NCI-H1436 (cell line): Measurements from ENCODE around the gene SEPTIN11.

Experiments used
- DNase-seq: peaks from one replicate; lab custom pipeline; 2025; lab: John Stamatoyannopoulos, UW

The SEPTIN11 gene

GRCh38 chr4:76949276-76950051 lies at the start of gene SEPTIN11:
TSS of gene SEPTIN11 (plus strand) at chr4:76949752. CDS start at chr4:76949904, 152 bp downstream.
- DNase-seq, result peak; percentile 88

- no peak for DNase-seq
These were observed 47.2 kb upstream of the SEPTIN11 start for GRCh38 chr4:76902233-76902890.

DNA sequence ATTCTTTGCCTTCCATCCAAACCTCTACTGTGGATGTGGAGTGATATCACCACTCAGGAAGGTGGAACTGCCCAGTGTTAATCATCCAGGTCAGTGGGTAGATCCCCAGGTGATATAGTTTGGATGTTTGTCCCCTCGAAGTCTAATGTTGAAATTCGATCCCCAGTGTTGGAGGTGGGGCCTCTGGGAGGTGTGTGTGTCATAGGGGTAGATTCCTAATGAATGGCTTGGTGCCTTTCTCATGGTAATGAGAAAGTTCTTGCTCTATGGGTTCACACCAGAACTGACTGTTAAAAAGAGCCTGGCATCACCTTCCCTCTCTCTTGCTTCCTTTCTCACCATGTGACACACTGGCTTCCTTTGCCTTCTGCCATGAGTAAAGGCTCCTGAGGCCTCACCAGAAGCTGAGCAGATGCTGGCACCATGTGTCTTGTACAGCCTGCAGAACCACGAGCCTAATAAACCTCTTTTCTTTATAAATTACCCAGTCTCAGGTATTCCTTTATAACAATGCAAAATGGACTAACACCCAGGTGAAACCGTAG lies 44.8 kb upstream of the SEPTIN11 start:
- no peak for DNase-seq

- no peak for DNase-seq
These were observed 44.0 kb upstream of the SEPTIN11 start for GRCh38 chr4:76905521-76905920.

DNA sequence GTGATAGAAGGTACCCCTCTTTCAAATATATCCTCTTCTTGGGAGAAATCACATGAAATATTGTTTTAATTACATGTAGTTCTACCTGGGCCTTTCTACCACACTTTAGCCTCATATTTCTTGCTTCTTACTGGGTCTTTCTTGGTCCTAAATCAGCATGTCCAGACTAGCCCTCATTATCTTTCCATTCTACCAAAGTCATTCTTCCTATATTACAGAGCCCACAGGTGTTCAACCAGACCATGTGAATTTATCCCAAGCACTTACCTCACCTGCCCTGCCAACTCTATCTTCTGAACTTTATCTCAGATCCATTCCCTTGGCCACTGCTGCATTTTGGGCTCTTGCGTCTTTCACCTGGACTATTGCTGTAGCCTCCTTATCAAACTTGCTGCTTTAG lies 39.8 kb upstream of the SEPTIN11 start:
- DNase-seq, result no peak

DNA sequence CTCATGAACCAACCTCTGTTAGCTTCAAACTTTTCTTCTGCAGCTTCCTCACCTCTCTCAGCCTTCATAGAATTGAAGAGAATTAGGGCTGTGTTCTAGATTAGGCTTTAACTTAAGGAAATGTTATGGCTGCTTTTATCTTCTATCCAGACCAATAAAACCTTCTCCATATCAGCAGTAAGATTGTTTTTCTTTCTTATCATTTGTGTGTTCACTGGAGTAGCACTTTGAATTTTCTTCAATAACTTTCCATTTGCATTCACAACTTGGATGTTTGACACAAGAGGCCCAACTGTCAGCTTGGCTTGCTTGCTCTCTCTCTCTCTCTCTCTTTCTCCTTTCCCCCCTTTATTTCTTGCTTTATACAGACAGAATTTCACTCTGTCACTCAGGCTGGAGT lies 28.8 kb upstream of the SEPTIN11 start:
- DNase-seq, result no peak

DNA sequence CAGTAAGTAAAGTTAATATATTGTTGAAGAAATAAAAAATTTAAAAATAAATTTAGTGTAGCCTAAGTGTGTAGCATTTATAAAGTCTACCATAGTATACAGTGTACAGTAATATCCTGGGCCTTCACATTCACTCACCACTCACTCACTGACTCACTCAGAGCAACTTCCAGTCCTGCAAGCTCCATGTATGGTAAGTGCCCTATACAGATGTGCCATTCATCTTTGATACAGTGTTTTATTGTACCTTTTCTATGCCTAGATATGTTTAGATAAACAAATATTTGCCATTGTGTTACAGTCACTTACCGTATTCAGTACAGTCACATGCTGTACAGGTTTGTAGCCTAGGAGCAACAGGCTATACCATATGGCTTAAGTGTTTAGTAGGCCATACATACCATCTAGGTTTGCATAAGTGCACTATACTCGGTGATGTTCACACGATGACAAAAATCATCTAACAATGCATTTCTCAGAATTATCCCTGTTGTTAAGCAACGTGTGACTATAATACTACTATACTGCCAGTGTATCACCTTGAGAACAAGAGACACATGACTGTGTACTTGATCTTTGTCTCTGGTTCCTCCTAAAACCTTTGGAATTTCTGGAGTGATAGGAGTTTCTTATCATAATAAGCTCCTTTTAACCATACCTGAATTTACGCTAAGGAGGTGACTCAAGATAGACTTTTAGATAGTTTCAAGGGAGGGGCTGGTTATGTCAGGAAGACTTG lies 25.8 kb upstream of the SEPTIN11 start:
- no peak for DNase-seq

DNA sequence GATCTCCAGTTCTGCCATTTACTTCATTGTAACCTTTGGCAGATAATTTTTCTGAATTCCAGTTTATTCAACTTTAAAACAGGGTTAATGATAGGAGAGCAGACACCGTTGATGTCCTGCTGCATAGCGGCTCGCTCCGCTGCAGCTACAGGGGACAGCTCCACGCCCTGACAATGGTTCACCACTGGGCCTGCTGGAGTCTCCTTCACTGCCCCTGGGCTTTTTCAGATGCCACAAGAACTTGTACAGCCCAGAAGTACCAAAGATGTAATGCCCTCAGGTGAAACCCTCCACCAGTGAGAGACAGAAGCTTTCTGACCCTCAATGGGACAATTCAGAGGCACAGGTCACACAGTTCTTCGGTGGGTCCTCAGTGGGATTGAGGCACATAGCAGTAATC lies 22.7 kb upstream of the SEPTIN11 start:
- no peak for DNase-seq

DNA sequence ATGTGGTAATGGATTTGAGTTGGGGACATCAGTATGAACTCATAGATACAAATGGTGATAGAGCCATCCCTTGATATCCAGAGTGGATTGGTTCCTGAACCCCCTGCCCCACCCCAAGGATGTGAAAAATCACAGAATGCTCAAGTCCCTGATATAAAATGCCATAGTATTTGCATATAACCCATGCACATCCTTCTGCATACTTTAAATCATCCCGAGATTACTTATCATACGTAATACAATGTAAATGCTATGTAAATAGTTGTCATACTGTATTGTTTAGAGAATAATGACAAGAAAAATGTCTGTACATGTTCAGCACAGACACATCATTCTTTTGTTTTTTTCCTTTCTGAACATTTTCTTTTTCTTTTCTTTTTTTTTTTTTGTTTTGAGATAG lies 18.9 kb upstream of the SEPTIN11 start:
- DNase-seq, result no peak

DNA sequence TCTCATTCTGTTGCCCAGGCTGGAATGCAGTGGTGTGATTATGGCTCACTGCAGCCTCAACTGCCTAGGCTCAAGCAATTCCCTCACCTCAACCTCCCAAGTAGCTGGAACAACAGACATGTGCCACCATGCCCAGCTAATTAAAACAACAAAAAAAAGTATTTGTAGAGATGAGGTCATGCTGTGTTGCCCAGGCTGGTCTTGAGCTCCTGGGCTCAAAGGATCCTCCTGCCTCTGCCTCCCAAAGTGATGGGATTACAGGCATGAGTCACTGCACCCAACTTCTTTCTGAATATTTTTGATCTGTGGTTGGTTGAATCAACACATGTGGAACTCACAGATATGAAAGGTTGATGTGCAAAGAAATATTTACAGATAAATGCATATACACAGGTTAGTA lies 18.5 kb upstream of the SEPTIN11 start:
- DNase-seq, result no peak

DNA sequence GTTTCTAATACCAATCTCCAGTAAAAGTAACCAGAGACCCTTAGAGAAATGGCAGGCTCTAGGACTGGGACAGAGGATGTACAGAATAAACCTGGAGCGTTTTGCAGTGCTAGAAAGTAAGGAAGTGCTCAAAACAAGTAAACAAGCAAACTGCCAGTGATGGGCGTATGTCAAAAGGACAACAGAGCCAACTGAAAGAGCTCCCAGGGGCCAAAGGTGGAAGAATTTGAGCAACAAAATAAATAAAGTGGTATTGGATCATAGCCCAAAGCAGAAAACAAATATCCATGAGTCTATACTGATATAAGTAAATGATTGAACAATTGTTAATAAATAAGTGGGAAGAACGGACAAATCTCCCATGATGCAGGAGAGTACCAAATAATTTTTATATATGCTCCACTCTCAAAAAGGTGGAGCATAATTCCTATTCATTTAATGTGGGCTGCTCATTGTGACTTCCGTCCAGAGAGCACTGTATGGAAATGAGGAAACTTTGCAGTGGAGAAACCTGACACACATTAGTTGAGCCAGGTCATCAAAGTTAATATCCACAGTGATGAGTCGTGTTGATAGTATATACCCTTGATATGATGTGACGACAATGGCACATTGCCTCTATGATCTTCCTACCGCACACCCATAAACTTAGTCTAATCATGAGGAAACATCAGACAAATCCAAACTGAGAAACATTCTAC lies 17.8 kb upstream of the SEPTIN11 start:
- no peak for DNase-seq

DNA sequence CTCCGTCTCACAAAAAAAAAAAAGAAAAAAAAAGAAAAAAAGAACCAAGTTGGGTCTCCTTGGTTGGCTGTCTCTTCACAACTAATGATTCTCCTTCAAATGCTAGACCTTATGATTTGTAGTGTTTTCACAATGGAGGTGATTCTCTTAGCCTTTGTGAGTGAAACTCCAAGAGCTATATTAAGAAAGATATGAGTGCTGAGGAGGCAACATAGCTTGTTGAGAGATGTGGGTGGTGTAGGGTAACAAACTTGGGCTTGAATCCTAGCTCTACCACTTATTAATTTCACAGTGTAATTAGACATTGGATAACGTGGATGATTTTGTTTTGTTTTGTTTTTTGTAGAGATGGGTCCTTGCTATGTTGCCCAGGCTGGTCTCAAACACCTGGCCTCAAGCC lies 10.4 kb upstream of the SEPTIN11 start:
- DNase-seq, result no peak

GRCh38 chr4:76943129-76943620 lies 6.4 kb upstream of the SEPTIN11 start:
- no peak for DNase-seq

GRCh38 chr4:76943790-76944189 lies 5.8 kb upstream of the SEPTIN11 start:
- DNase-seq, result no peak

DNA sequence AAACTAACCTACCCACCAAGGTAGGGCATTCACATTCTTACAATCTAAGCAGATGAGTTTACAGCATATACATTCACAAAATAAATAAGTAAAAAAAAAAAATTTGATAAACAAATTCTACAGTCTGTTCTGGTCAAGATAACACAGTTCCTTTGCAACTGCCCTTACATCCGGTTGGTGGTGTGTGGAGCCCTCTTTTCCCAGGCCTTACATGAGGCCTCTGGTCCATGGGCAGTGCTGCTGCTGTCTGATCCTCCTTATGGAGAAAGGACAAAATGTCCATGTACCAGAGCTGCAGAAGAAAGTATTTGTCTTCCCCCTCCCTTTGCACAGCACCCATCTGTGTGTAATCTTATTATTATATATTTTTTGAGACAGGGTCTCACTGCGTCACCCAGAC lies 2.2 kb upstream of the SEPTIN11 start:
- no peak for DNase-seq

DNA sequence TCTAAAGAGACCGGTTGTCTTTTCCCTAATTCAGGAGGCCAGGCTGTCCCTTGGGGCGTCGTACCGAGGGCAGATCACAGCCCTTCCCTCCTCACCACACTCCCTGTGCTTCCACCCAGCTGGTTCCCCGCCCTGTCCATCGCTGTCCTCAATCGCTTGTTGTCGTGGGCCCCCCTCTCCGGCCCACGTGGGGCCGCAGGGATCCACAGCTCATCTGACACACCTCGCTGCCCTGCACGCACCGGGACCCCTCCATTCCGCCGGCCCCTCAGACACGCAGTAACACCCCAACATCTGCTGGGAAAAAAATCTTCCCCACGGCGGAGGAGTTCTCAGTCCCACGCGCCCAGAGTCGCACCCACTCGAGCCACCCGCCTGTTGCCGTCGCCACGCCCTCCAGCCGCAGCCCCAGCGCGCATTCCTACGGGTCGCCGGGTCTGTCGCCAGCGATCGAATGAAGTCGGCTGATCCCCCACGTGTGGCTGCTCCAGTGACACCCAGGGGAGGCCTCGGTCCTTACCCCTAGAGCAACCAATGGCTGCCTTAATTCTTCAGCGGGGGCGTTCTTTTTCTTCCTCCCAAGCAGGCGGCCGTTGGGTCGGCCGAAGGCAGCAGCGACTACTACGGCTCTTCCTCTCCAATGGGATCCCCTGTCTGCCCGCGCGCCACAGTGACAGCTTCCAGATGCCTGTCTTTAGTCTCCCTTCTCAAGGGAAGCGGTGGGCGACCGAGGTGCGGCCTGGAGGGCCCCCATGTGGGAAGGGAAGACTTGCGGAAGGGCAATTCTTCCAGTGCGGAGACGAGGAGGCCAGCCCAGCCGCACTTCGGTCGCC lies 893 bp upstream of the SEPTIN11 start:
- peak; percentile 70 for DNase-seq

- peak; percentile 17 for DNase-seq
These were observed 752 bp downstream of the SEPTIN11 start for GRCh38 chr4:76950052-76950955.

- DNase-seq, result peak; percentile 61
These were observed 1.6 kb downstream of the SEPTIN11 start for GRCh38 chr4:76950956-76951671.

GRCh38 chr4:76951672-76952010 lies 2.1 kb downstream of the SEPTIN11 start:
- DNase-seq, result no peak
